ENCODE measurements around the gene IER5L.
"Not testable (repeated sequence)": the region's sequence is repeated elsewhere in the genome, so short reads cannot be mapped to it uniquely, and the experiment has no call there.

IER5L gene

DNA sequence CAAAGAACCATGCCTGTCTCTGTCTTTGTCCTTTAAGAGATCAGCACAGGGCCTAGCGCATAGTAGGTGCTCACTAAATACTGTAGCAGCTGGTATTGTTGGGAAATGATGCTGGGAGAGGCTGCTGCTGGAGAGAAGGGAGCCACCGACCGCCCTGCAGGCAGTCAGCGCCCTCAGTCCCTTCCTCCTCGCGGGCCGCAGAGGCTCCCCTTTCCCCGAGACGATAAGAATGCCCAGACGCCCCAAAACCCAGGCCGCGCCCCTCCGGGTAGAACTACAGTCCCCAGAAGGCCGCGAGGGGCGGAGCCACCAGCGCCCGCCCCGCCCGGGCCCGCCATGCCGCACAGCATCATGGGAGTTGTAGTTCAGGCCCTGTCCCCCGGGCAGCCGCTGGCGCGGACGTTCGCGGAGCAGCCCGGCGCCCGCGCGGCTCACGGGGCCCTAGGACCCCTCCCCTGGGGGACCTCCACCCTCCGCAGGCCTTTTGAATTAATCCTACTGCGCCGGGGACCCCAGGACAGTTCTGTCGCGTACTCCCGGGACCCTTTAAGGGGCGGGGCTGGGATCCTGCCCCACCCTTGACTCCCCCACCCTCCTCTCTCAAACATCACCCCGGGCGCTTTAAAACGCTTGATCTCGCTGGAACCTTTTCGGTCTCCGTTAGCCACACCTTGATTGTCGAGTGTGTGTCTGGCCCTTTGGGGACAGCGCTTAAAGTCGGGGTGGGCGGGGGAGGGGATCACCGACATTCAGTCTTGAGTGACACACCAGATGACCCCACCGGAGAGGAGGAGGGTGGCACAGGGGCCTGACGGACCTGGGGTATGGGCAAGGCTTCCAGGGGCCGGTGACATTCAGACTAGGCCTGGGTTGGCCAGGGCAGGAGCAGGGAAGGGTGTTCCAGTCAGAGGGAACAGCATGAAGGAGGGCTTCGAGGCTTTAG, 24.8 kb upstream of the IER5L start:
- DNase-seq = peak; percentile 82 to 94 (median 90)

DNA sequence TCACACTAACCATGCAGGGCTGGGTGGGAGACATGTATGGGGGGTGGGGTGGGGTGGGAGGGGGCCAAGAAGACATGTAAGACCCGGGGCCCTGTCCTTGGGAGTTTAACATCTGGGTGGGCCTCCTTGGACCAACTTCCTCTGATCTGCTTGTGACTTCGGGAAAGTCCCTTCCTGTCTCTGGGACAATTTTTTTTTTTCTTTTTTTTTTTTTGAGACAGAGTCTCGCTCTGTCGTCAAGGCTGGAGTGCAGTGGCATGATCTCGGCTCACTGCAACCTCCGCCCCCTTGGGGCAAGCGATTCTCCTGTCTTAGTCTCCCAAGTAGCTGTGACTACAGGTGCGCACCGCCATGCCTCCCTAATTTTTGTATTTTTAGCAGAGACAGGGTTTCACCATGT, 23.8 kb upstream of the IER5L start:
- DNase-seq = peak; percentile 56 to 68 (median 60)

DNA sequence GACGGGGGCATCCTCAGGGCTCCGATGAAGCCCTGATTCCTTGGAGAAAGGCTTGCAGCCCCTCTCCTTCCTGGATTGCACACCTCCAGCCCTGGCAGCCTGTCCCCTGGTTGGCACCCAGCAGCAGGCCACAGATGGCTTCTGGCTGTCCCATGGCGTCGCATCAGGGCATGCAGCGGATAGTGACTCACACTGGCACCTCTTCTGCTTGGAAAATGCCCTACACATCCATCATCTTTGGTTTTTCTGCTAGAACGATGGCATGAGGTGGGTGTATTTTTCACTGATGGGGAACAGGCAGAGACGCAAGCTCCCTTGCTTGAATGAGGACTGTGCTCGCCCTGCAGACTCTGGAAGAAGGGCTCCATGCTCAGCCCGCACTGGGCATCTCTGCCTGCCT, 23.2 kb upstream of the IER5L start:
- peak; percentile 39 to 49 (median 48) for DNase-seq

DNA sequence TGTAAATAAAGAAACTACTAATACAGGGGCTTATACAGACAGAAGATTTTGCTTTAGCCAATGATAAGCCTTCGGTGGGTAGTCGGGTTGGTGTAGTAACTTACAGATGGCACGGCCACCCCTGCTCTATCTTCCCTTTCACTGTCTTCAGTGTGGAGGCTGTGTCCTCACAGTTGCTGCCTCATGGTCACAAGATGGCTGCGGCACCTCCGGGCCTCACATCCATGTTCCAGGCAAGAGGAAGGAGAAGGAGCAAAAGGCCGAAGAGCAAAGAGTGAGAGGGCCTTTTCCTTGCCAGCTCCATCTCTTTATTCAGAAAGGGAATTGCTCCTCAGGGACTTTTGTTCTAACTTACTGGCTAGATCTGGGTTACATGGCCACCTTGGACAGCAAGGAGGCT, 22.2 kb upstream of the IER5L start:
- DNase-seq = no peak

DNA sequence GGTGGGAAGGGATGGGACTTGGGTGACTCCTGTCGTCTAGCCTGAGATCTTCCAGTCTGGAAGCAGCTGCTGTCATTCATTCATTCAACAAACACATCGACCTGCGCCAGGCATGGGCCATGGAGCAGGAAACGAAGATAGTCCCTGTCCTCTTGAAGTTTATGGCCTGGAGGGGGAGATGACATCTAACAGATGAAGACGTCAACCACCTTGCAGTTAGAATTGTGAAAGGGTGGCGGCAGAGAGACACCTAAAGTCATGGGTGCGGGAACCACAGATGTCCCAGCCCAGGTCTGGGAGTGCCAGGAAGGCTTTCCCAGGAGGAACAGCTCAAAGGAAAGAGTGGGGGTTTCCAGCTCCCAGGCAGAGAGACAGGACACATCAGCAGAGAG, 21.0 kb upstream of the IER5L start:
- DNase-seq = no peak

DNA sequence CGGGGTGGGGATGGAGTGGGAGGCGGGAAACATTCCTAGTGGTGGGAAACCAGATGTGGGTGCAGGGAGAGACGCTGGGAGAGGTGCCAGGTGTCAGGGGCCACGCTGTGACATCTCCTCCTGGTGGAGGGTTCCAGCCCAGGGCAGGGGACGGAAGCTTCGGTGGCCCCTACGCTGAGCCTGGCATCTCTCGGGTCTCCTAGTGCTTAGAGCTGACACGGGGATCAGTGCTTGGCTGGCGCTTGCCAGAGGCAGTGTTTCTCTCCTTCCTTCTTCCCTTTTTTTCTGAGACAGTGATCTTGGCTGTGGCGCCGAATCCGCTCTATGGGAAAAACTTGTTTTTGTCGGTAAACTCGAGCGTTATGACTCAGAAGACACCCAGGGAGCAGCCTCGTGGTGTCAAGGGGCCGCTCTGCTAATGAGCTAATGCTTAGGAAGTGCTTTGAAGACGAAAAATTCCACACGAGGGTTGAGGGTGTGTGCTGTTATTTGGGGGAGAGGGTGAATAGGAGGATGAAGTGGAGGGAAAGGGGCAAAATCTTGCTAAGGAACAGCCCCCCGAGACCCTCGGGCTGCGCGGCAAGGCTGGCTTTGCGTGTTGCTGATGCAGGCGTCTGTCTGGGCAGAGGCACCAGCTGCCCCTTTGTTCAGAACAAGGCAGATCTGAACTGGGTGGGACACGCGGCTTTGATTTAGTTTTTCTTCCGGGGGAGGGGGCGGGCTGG, 20.4 kb upstream of the IER5L start:
- DNase-seq = peak; percentile 92 to 96 (median 96)

DNA sequence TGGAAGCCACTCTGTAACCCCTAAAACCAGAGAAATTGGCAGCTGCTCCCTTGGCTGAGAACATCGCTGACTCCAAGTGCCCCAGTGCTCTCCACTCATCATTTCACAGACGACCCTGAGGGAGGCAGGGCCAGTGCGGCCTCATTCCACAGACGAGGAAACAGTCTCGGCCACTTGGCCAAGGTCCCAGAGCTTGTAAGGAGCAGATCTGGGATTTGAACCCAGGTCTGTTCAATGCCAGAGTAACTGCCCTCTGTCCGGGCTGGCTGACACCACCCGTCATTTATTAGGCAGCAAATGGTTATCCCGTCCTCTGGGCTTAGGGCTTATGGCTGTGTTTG, 19.9 kb upstream of the IER5L start:
- DNase-seq = no peak

DNA sequence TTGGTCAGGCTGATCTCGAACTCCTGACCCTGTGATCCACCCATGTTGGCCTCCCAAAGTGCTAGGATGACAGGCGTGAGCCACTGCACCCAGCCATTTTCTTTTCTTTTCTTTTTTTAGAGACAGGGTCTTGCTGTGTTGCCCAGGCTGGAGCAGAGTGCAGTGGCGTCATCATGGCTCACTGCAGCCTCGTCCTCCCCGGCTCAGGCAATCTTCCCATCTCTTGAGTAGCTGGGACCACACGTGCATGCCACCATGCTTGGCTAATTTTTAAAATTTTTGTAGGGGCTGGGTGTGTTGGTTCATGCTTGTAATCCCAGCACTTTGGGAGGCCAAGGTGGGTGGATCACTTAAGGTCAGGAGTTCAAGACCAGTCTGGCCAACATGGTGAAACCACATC, 19.0 kb upstream of the IER5L start:
- DNase-seq = not testable (repeated sequence)

DNA sequence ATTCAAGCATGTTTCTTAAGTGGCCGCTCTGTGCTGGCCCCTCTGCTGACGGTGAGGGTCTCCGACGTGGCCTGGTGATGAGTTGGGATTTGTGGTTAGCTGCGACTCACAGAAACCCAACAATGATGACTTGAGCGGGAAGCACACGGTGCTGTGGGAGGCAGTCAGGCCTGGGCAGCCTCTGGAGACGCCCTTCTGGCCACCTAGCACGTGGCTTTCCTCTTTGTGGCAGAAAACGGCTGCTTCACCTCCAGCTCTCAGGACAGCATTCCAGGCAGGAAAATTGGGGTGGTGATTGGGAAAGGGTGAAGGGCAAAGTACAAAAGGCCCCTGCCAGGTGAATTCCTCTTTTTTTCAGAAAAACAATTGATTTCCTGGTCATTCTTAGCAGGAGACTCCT, 17.5 kb upstream of the IER5L start:
- peak in 2 of 3 donors; percentile 19 to 32 for DNase-seq

DNA sequence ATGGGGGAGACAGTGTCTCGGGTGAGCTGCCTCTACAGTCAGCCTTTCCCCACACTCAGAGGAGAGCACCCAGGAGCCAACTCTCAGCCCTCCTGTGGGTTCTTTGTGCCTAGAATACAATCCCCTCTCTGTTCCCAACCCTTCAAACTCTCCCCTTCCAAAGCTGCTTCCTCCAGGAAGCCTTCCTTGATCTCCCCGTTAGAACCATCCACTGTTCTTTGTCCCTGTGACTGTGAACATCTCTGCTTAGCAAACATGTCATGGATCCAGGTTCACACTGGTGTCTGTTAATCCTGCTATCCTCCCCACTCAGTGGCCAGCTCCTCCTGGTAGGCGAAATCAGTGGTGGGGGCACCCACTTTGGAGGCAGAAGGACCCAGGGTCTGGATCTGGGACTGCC, 16.2 kb upstream of the IER5L start:
- DNase-seq = no peak

DNA sequence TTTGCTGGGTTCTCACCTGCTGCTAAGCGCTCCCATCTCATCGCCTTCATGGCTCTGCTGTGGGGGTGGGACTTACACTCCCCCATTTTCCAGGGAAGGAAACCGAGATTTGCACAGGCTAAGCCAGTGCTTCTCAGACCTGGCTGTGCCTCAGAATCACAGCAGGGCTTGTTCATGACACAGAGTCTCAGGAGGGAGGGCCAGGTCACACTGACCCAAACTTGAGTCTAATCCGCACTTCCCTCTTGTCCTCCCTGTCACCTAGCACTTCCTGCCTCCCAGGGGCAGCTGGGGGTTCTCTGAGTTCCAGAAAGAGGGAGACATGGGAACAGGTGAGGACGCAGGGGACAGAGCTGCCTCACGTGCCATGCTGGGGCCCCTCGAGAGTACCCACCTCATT, 15.6 kb upstream of the IER5L start:
- no peak for DNase-seq

DNA sequence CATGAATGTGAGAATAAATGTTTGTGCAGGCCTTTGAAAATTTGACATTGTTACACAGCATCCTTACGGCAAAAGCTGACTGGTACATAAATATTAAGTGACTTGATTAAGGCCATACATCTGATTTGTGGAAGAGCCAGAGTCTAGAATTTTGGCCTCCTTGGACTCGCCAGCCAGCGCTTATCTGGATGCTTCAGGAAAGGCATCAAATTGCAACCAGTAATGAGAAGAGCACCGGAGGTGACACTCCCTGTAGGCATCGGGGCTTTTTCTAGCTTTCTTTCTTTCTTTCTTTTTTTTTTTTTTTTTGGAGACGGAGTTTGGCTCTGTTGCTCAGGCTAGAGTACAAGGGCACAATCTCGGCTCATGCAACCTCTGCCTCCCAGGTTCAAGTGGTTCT, 13.2 kb upstream of the IER5L start:
- DNase-seq = no peak

DNA sequence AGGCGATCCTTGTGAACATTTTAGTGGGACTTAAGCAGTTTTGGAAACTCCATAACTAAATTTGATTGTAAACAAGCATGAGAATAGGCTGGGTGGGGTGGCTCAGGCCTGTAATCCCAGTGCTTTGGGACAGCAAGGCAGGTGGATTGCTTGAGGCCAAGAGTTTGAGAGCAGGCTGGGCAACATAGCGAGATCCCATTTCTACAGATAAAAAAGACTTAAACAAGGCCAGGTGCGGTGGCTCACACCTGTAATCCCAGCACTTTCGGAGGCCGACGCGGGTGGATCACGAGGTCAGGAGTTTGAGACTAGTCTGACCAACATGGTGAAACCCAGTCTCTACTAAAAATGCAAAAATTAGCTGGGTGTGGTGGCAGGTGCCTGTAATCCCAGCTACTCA, 11.9 kb upstream of the IER5L start:
- DNase-seq = not testable (repeated sequence)

DNA sequence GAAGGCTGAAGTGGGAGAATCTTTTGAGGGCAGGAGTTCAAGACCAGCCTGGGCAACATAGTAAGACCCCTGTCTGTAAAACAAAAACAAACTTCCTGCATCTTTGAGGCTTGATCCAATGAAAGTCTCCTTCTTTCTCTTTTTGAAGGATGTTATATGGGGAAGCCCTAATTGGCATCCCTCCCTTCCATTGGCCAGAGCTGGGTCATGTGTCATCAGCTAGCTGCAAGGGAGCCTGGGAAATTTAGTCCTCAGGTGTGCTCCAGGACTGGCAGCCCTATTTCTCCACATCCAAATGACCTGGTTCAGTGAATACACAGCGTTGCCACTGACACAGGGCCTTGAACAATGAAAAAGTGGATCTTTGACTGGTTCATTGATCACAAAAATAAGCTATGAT, 9.0 kb upstream of the IER5L start:
- DNase-seq = no peak

DNA sequence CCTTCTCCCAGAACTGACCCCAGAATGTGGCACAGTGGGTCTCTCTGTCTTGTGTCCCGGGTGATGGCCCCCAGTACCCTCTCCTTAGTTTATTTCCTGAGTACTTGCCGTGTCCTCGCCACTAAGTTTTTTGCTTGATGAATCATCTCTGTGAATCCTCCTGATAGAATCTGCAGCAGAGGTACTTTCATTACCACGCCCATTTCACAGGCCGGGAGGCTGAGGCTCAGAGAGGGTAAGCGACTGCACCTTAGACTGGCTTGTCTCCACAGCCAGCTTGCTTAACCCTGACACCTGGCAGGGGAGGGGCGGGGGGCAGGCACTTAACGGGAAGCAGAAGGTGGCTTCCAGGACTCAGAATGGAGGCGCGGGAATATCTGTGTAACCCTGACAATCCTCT, 7.9 kb upstream of the IER5L start:
- DNase-seq = no peak

DNA sequence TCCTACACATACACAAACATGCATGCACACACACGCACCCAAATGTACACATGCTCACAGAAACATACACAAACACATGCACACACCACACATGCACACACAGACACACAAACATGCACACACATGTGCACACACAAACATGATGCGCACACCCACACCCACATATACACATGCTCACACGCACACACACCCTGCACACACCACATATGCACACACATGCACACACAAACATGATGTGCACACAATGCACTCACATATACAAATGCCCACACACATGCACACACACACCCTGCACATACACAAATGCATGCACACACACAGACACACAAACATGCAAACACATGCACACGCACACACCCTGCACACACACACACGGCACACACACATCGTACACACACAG, 7.3 kb upstream of the IER5L start:
- no peak for DNase-seq

DNA sequence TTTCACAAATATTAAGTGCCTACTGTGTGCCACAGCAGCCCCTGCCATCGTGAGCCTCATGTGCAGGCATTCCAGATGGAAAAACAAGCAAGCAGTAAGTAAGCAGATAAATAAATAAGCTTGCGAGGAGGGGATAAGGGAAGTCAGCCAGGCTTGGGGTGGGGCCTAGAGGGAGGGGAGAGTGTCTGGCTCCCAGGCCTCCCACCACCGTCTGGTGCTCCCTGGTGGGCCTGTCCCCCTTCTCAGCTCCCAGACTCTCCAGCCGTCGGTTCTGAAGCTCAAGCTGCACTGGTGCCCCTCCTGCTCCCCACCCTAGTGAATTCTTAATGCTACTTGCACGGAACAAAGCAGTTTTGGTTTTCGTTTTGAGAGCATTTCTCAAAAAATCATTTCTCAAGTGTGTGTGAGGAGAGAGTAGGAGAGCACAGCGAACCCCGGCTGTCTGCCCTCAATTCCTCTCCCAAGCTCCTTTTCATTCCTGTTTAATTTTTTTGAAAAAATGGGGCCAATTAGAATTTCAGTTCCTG, 6.6 kb upstream of the IER5L start:
- DNase-seq = no peak

DNA sequence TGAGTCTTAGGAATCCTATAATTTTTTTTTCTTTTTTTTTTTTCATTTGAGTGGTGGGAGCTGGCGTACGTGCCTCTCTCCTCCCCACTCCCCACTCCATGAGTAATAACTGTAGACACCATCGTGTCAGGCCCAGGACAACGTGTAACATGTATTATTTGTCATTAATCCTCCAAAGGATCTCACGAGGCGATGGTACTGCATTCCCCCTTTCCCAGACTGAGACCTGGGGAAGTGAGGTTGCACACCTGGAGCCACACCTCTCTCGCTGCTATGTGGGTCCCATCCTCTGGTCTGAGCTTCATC, 6.1 kb upstream of the IER5L start:
- no peak for DNase-seq

DNA sequence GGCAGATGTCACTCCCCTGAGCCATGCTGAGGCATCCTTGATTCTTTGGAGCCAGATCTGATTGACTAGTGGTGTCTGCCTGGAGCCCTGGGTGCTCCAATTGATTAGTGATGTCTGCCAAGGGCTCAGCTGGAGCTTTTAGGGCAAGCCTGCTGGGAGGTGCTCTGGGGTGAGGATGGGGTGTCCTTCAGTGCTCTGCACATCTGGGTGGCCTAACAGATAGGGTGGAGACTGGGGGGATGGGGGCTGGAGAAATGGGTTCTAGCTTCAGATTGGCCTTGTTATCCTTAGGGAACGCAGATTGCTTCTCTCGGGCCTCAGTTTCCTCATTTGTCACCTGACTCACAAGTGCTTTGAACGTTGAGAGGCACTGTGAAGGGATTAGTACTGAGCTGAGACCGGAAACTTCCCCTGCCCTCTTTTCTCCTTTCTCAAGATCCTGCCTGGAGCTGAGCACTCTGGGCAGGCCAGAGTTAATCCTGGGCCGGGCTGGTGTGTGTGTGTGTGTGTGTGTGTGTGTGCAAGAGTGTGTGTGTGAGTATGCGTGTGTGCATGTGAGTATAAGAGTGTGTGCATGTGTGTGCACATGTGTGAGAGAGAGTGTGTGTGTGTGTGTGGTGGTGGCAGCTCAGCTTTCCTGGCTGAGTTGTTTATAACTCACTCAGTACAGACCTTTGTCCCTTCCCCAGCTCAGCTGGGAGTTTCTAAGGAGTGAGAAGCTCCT, 5.6 kb upstream of the IER5L start:
- DNase-seq = no peak

DNA sequence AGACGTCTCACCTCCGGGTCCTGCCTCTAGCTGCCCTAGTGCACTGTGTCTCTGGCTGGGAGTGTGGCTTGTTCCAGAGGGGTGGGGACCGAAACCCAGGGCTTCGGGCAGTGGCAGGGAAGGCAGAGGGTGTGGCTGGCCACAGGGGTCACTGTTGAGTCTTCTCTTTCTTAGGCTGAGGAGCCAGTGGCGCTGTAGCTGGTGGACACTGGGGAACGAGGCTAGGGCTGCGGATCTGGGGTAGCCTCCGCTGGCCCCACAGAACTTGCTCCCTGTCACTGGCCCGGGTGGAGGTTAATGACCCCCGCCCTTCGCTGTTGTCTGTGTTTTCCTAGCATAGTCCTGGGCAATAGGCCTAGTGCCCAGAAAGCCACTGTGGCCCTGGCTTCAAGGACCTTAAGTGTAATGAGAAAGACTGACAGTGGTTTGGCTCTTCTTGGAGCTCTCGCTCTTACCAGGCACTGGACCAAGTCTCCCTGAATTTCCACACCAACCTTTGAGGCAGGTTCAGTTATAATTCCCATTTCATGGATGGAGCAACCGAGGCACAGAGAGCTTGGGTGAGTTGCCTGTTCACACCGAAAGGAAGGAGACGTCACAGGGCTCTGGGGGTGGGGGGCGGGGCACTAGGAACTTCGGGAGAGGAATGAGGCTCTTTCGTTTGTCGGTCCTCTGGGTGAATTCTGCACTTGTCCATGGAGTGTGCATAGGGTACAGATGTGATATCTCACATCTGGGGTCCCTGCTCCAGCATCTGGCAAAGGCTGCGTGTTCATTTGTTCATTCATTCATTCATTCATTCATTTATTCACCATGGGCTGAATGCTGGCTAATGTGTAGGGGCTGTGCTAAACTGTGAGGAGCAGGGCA, 4.8 kb upstream of the IER5L start:
- DNase-seq = peak; percentile 59 to 80 (median 63)

DNA sequence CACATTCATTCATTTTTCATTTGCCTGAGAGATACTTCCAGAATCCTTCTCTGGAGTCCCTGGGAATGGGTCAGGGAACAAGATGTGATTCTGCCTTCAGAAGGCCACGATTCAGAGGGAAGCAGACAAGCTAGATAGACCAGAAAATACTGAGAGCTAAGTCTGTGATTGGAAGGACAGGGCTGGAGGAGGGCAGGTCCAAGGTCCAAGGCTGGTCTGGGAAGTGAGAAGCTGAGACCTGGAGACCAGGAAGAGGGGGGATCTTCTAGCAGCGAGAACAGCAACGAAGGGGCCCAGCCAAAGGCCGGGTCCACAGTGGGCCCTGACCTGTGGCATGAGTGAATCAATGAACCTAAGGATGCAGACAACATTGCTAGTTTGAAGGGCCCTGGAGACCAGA, 4.1 kb upstream of the IER5L start:
- no peak for DNase-seq

DNA sequence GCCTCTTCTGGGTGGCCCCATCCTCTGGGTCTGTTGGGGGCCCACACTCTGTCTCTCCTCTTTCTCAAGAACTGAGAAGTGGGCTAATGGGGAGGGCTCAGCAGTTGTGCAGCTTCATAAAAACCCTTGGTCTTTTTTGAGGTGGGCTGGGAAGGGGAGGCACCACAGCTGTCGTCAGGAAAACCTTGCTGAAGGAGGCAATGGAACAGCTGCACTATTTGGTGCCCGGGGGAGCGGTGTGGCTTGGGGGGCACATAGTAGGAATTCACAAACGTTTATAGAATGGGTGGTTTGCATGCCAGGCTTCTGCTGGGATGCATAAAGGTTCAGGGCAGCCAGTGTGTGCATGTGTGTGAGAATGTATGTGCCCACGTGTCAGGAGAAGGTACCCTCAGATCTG, 3.2 kb upstream of the IER5L start:
- no peak for DNase-seq

Data from suppressor macrophage treated with lipopolysaccharide for 1 hour (primary cell).